ENCODE data around the gene TXNRD2. TPM values are rescaled to one million over a fixed set of nuclear protein-coding genes. Genes with fewer than 3 reads are reported as not detected.
"Not testable (repeated sequence)": the region's sequence is repeated elsewhere in the genome, so short reads cannot be mapped to it uniquely, and the experiment has no call there.

Gene TXNRD2
- total RNA-seq, 1 experiment from 2014 or later, result 29.5 TPM

GRCh38 chr22:19836512-19836911 lies 105.1 kb downstream of the TXNRD2 start:
- no peaks in the 10 kb centered on the region for H3K36me3 ChIP-seq (ENCODE audit: control insufficient read depth, insufficient read depth, low read length)
- no peaks in the 10 kb centered on the region for H3K9me3 ChIP-seq (ENCODE audit: control insufficient read depth, insufficient read depth, low read depth, low read length)
- intact Hi-C loops (cut with micrococcal nuclease; ENCODE audit: unreplicated experiment), result no loop called here
- in situ Hi-C loops (cut with HindIII; ENCODE audit: low pct_unique_long_range_greater_than_20kb, low sequenced_read_pairs), result no loop called here
- H3K4me1 ChIP-seq (ENCODE audit: control insufficient read depth, insufficient read depth, low read length), result peaks cover 3% of the 10 kb centered on the region; the same call in 1 of the 2 replicates
- no TSS peak for BruUV-seq (replicated peaks)
- CTCF ChIA-PET, result interaction anchor here (0.6 kb wide), 1 partner anchor 1877 kb away, joined by 5 read pairs; no protein-coding TSS in a partner anchor
- H3K27me3 ChIP-seq (ENCODE audit: control insufficient read depth, insufficient read depth, low read length), result no peaks in the 10 kb centered on the region
- POLR2A ChIA-PET, result no interaction called here
- no peak for DNase-seq (ENCODE audit: low read depth, low spot score)
- TF ChIP-seq, protein P1, sequence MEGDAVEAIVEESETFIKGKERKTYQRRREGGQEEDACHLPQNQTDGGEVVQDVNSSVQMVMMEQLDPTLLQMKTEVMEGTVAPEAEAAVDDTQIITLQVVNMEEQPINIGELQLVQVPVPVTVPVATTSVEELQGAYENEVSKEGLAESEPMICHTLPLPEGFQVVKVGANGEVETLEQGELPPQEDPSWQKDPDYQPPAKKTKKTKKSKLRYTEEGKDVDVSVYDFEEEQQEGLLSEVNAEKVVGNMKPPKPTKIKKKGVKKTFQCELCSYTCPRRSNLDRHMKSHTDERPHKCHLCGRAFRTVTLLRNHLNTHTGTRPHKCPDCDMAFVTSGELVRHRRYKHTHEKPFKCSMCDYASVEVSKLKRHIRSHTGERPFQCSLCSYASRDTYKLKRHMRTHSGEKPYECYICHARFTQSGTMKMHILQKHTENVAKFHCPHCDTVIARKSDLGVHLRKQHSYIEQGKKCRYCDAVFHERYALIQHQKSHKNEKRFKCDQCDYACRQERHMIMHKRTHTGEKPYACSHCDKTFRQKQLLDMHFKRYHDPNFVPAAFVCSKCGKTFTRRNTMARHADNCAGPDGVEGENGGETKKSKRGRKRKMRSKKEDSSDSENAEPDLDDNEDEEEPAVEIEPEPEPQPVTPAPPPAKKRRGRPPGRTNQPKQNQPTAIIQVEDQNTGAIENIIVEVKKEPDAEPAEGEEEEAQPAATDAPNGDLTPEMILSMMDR (IDR thresholded peaks at IDR 0.05), result no peak
- TF ChIP-seq TCF7L2 (IDR thresholded peaks at IDR 0.05; ENCODE audit: low read depth, low read length) (no peak), POLR2AphosphoS5 (IDR thresholded peaks at IDR 0.05; ENCODE audit: low read depth, low read length) (no peak)
- TF ChIP-seq, protein P2, sequence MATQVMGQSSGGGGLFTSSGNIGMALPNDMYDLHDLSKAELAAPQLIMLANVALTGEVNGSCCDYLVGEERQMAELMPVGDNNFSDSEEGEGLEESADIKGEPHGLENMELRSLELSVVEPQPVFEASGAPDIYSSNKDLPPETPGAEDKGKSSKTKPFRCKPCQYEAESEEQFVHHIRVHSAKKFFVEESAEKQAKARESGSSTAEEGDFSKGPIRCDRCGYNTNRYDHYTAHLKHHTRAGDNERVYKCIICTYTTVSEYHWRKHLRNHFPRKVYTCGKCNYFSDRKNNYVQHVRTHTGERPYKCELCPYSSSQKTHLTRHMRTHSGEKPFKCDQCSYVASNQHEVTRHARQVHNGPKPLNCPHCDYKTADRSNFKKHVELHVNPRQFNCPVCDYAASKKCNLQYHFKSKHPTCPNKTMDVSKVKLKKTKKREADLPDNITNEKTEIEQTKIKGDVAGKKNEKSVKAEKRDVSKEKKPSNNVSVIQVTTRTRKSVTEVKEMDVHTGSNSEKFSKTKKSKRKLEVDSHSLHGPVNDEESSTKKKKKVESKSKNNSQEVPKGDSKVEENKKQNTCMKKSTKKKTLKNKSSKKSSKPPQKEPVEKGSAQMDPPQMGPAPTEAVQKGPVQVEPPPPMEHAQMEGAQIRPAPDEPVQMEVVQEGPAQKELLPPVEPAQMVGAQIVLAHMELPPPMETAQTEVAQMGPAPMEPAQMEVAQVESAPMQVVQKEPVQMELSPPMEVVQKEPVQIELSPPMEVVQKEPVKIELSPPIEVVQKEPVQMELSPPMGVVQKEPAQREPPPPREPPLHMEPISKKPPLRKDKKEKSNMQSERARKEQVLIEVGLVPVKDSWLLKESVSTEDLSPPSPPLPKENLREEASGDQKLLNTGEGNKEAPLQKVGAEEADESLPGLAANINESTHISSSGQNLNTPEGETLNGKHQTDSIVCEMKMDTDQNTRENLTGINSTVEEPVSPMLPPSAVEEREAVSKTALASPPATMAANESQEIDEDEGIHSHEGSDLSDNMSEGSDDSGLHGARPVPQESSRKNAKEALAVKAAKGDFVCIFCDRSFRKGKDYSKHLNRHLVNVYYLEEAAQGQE (IDR thresholded peaks at IDR 0.05; ENCODE audit: insufficient read depth in 1 of 2, low read depth in 2 of 2, low read length in 1 of 2), result no peak
- no peak overlapping the region for H3K4me3 ChIP-seq (ENCODE audit: low read depth in 2 of 2, low read length in 2 of 2)
- H3K27ac ChIP-seq (ENCODE audit: low read length), result no peak overlapping the region
- no peak for ATAC-seq

DNA sequence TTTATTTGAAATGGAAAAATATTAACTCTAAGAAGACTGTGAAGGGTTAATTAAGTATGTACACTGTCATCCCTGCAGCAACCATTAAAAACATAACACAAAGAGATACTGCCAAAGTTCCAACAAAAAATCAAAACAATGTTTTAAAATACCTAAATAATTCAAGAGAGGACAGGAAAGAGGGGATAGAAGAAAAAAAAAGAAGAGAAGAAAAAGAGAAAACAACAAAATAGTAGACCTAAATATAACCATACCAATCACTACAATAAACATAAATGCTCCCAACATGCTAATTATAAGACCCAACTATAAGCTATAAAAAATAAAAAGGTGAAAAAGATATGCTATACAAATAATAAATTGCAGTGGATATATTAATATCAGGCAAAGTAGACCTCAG lies 107.0 kb downstream of the TXNRD2 start:
- BruUV-seq (replicated peaks), result no TSS peak
- CTCF ChIA-PET, result no interaction called here
- no peak overlapping the region for H3K4me3 ChIP-seq (ENCODE audit: low read depth in 2 of 2, low read length in 2 of 2)

DNA sequence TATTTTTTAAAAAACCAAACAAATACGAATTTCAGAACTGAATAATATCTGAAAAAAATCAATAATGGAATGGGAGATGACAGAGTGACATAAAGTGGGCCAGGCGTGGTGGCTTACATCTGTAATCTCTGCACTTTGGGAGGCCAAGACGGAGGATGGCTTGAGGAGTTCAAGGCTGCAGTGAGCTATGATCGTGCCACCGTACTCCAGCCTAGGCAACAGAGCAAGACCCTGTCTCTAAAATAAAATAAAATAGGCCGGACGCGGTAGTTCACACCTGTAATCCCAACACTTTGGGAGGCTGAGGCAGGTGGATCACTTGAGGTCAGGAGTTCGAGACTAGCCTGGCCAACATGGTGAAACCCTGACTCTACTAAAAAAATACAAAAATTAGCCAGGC lies 108.3 kb downstream of the TXNRD2 start:
- CTCF ChIA-PET; H3K4me3 ChIP-seq (ENCODE audit: low read depth in 2 of 2, low read length in 2 of 2); DNase-seq (ENCODE audit: low read depth, low spot score); ATAC-seq; H3K27ac ChIP-seq (ENCODE audit: low read length); H3K9me3 ChIP-seq (ENCODE audit: control insufficient read depth, insufficient read depth, low read depth, low read length); H3K27me3 ChIP-seq (ENCODE audit: control insufficient read depth, insufficient read depth, low read length); BruUV-seq (replicated peaks); H3K4me1 ChIP-seq (ENCODE audit: control insufficient read depth, insufficient read depth, low read length); H3K36me3 ChIP-seq (ENCODE audit: control insufficient read depth, insufficient read depth, low read length); POLR2A ChIA-PET; in situ Hi-C loops (cut with HindIII; ENCODE audit: low pct_unique_long_range_greater_than_20kb, low sequenced_read_pairs); intact Hi-C loops (cut with micrococcal nuclease; ENCODE audit: unreplicated experiment): not testable (repeated sequence)

More for the DNA sequence above, 107.0 kb downstream of the TXNRD2 start:
- in situ Hi-C loops (cut with HindIII; ENCODE audit: low pct_unique_long_range_greater_than_20kb, low sequenced_read_pairs), result no loop called here
- H3K4me1 ChIP-seq (ENCODE audit: control insufficient read depth, insufficient read depth, low read length), result no peaks in the 10 kb centered on the region
- H3K27me3 ChIP-seq (ENCODE audit: control insufficient read depth, insufficient read depth, low read length), result no peaks in the 10 kb centered on the region
- POLR2A ChIA-PET, result no interaction called here
- H3K27ac ChIP-seq (ENCODE audit: low read length), result no peak overlapping the region
- TF ChIP-seq SIN3A (IDR thresholded peaks at IDR 0.05; ENCODE audit: borderline replicate concordance, insufficient read depth, low read depth, low read length) (no peak), TCF7L2 (IDR thresholded peaks at IDR 0.05; ENCODE audit: low read depth, low read length) (no peak), POLR2AphosphoS5 (IDR thresholded peaks at IDR 0.05; ENCODE audit: low read depth, low read length) (no peak)
- TF ChIP-seq, protein P2 (IDR thresholded peaks at IDR 0.05; ENCODE audit: insufficient read depth in 1 of 2, low read depth in 2 of 2, low read length in 1 of 2), result no peak
- TF ChIP-seq, protein P1 (IDR thresholded peaks at IDR 0.05), result no peak
- H3K36me3 ChIP-seq (ENCODE audit: control insufficient read depth, insufficient read depth, low read length), result no peaks in the 10 kb centered on the region
- no peak for ATAC-seq
- H3K9me3 ChIP-seq (ENCODE audit: control insufficient read depth, insufficient read depth, low read depth, low read length), result no peaks in the 10 kb centered on the region
- DNase-seq (ENCODE audit: low read depth, low spot score), result no peak
- intact Hi-C loops (cut with micrococcal nuclease; ENCODE audit: unreplicated experiment), result no loop called here

Data from Panc1 (cell line).